GM18507 (cell line): Measurements from ENCODE around the gene MSLN.
"Not testable (repeated sequence)": the region's sequence is repeated elsewhere in the genome, so short reads cannot be mapped to it uniquely, and the experiment has no call there.

ENCODE experiments used
- DNase-seq: peaks from one replicate; pipeline ENCODE4 v3.0.0; 2011; ENCODE audit warnings: low read depth; ENCODE audit not compliant: insufficient read length; ENCODE audit errors: extremely low spot score
- FAIRE-seq: peaks from 2 replicates; lab custom pipeline; 2011; peaks lifted over from hg19 to GRCh38; lab: Jason Lieb, UNC

The MSLN gene

GRCh38 chr16:752007-752312 lies 8.6 kb upstream of the MSLN start:
- FAIRE-seq = no peak
- no peak for DNase-seq

DNA sequence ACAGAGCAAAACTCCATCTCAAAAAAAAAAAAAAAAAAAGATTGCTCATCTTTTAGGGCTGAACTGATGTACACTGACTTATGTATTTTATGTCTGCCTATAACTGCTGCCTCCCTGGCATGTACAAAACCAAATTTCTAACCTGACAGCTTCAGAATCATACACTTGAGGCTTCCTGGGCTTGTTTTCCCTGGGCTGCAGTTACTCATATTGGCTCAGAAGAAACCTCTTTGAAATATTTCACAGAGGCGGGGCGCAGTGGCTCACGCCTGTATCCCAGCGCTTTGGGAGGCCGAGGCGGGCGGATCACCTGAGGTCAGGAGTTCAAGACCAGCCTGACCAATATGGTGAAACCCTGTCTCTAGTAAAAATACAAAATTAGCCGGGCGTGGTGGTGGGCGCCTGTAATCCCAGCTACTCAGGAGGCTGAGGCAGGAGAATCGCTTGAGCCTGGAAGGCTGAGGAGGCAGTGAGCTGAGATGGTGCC lies 6.4 kb upstream of the MSLN start:
- FAIRE-seq, DNase-seq: not testable (repeated sequence)

DNA sequence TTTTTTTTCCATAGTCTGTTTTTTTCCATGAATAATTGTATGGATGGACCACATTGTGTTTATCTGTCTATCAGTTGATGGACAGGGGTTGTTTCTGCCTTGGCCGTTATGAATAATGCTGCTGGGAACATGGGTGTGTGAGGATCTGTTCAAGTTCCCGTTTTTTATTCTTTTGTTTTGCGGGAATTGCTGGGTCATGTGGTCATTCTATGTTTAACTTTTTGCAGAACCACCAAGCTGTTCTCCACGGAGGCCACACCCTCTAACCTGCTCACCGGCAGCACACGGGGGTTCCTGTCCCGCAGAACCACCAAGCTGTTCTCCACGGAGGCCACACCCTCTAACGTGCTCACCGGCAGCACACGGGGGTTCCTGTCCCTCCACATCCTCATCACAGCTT lies 5.9 kb upstream of the MSLN start:
- DNase-seq (no peak), FAIRE-seq (no peak)

GRCh38 chr16:756428-756827 lies 4.1 kb upstream of the MSLN start:
- DNase-seq = no peak
- FAIRE-seq = no peak

- FAIRE-seq (no peak), DNase-seq (no peak)
Measured at GRCh38 chr16:759110-759910, 1.2 kb upstream of the MSLN start.

DNA sequence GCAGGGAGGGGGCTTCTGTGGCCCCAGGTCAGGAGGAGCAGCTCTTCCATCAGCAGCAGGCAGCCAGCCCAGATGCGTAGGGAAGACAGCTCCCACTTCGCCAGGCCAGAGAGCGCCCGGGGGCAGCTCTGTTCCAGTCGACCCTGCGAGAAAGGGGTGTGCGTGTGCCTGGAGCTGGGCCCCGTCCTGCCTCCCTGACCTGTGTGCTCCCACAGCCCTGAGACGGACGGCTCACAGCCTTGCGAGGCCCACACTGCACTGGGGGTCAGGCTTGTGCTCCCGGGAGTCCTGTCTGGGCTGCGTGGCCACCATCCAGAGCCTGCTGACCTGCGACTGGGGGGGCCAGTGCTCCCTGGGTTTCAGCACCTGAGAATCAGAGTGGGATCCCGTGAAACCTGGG lies 469 bp upstream of the MSLN start:
- FAIRE-seq = no peak
- no peak for DNase-seq

DNA sequence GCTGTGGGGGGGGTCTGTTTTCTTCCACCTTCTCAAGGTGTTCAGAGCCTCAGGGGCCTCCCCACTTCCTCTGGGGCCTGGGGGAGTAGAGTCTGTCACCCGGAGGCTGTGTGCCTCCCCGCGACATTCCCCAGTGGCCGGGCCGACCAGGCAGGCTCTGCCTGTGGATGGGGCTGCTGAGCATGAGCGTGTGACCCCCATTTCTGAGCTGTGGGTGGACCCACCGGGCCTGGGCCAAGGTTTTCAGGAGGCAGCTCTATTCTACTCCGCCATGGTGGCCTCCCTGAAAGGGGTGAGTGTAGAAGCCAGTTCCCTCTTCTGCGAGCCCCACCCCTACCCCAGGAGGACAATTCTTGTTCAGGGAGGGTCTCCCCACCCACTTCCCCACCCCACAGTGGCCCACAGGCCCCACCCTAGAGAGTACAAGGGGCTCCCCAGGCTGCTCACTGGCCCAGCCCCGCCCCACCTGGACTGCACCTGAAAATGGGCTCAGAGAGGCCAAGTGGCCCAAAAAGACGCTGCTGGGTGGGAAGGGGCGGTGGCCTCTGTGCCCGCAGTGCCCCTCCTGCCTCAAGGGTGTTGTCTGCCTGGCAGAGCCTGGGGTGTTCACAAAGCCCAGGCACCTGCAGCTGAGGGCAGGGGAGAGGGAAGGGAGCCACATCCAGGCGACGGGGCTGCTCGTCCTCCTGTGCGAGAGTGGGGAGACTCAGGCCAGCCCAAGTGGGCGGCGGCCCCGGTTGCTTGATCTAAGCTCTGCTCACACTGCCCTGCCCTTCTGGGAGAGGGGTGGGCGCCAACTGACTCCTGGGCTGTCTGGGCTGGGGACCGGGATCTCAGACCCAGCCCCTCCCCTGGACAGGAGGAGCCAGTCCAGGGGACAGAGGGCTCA lies 1.3 kb downstream of the MSLN start:
- FAIRE-seq = no peak

GRCh38 chr16:762595-763268 lies 2.2 kb downstream of the MSLN start:
- DNase-seq (no peak), FAIRE-seq (no peak)

More for the DNA sequence above, 1.3 kb downstream of the MSLN start:
- no peak for DNase-seq

DNA sequence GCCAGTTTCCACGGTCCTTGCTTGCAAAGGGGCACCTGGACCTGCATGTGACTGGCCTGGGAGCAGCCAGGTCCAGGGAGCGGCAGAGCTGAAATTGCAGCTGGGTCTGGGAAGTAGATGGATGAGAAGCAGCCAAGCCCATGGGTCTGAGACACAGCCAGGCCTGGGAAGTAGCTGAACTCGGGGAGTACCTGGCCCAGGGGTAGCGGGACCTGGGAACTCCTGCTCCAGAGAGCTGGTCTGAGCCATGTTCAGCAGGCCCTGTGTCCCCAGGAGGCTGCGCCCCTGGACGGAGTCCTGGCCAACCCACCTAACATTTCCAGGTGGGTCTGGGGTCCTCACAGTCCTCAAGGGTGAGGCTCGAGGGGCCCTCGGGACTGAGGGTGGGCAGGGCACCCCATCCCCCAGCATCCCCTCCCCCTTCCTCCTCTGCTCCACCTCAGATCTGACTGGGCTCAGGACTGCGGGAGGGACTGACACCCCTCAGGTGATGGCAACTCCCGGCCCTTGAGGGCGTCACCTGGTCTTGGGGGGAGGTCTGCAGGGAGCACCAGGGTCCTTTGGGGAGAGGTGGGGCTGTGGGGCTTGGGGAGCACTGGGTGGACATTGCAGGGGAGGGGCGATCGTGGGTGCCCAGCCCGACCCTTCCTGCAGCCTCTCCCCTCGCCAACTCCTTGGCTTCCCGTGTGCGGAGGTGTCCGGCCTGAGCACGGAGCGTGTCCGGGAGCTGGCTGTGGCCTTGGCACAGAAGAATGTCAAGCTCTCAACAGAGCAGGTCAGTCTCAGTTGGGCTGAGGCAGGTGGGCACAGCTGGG lies 3.0 kb downstream of the MSLN start:
- FAIRE-seq = no peak
- DNase-seq = no peak

DNA sequence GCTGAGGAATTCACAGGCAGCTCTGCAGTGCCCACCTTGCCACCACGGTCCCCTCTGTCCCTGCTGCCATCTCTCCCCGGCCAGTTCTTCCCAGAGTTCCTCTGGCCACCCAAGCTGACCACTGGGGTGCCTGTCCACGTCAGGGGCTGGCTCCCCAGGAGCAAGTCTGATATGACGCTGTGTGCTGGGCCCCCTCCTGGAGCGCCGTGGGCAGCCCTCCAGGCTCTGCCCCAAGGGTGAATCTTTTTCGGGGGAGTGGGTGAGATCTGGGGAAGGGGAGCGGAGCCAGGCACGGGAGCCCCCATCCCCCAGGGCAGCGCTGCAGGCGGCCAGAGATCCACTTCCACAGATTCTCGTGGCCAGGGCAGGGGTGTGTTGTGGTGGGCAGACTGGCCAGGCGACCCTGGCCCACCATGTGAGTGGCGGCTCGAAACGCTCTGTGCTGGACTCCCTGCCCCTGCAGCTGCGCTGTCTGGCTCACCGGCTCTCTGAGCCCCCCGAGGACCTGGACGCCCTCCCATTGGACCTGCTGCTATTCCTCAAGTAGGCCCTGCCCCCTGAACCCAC lies 3.7 kb downstream of the MSLN start:
- DNase-seq (no peak), FAIRE-seq (no peak)

GRCh38 chr16:764848-765487 lies 4.4 kb downstream of the MSLN start:
- FAIRE-seq = no peak
- no peak for DNase-seq

- FAIRE-seq (no peak), DNase-seq (no peak)
Measured at GRCh38 chr16:765488-765865, 4.9 kb downstream of the MSLN start.

DNA sequence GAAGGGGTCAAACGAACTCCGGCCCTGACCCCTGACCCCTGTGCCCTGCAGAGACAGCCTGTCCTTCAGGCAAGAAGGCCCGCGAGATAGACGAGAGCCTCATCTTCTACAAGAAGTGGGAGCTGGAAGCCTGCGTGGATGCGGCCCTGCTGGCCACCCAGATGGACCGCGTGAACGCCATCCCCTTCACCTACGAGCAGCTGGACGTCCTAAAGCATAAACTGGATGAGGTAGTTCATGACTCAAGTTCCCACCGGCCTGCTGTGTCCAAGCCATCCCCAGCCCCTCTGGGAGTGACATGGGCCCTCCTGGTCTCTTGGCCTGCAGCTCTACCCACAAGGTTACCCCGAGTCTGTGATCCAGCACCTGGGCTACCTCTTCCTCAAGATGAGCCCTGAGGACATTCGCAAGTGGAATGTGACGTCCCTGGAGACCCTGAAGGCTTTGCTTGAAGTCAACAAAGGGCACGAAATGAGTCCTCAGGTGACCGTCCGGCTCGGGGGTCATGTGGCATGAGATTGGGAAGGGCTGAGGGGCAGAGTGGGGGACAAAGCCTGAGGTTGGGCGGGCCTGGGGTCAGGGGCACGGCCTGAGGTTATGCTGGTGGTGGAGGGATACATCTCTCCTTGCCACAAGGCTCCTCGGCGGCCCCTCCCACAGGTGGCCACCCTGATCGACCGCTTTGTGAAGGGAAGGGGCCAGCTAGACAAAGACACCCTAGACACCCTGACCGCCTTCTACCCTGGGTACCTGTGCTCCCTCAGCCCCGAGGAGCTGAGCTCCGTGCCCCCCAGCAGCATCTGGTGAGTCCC lies 5.7 kb downstream of the MSLN start:
- DNase-seq (no peak), FAIRE-seq (no peak)

DNA sequence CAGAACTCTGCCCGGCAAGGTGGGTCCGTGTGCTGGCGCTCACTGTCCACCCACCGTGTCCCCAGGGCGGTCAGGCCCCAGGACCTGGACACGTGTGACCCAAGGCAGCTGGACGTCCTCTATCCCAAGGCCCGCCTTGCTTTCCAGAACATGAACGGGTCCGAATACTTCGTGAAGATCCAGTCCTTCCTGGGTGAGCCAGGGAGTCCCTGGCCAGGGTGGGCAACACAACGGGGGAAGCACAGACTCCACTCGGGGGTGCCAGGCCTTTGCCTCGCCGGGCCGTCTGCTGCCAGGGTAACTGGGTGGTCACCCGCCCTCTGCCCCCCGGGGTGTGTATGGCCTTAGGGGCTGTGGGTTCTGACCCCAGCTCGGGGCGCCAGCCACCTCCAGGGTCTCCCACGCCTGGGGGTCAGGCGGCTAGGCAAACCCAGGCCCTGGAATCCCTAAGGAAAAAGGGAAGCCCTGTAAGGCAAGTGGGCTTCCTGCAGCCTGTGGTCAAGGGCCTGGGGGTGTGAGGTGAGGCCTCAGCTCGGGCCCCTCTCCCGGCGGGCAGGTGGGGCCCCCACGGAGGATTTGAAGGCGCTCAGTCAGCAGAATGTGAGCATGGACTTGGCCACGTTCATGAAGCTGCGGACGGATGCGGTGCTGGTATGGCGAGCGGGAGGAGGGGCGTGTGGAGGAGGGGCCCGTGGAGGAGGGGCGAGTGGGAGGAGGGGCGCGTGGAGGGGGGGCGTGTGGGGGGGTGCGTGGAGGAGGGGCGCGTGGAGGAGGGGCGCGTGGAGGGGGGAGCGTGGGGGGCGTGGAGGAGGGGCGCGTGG lies 6.5 kb downstream of the MSLN start:
- DNase-seq (no peak), FAIRE-seq (no peak)

GRCh38 chr16:767743-768235 lies 7.3 kb downstream of the MSLN start:
- FAIRE-seq (no peak), DNase-seq (no peak)

DNA sequence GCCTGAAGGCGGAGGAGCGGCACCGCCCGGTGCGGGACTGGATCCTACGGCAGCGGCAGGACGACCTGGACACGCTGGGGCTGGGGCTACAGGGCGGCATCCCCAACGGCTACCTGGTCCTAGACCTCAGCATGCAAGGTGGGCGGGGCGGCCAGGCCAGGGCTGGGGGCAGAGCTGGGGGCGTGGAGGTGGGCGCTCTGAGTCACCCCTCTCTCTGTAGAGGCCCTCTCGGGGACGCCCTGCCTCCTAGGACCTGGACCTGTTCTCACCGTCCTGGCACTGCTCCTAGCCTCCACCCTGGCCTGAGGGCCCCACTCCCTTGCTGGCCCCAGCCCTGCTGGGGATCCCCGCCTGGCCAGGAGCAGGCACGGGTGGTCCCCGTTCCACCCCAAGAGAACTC lies 7.9 kb downstream of the MSLN start:
- DNase-seq (no peak), FAIRE-seq (no peak)

GRCh38 chr16:769184-769784 lies 8.8 kb downstream of the MSLN start:
- FAIRE-seq (no peak), DNase-seq (no peak)
